Stimulated activated memory B cell treated with anti-CD40 and anti-IgM and Interleukin-4, amounts not matched to agents 10 μg/mL and 1 μg/mL and 100 μg/mL, for 72 hours (primary cell): ENCODE measurements around the gene C4orf51.

Experiments
- ATAC-seq: fragments of 150-1000 bp; cut with Tn5 transposase; 2 replicates; pipeline ENCODE4 v1.10.0; 2021
- H3K27ac Mint-ChIP-seq: one replicate; pipeline ENCODE4 v1.8.0; 2022; ENCODE audit warnings: mild to moderate bottlenecking, mixed read lengths
- H3K27me3 Mint-ChIP-seq: one replicate; pipeline ENCODE4 v1.8.0; 2022; ENCODE audit warnings: mixed read lengths
- H3K36me3 Mint-ChIP-seq: one replicate; pipeline ENCODE4 v1.8.0; 2022; ENCODE audit warnings: mixed read lengths
- H3K4me1 Mint-ChIP-seq: one replicate; pipeline ENCODE4 v1.8.0; 2022; ENCODE audit warnings: mixed read lengths
- H3K4me3 Mint-ChIP-seq: one replicate; pipeline ENCODE4 v1.8.0; 2022; ENCODE audit warnings: mild to moderate bottlenecking, moderate library complexity, mixed read lengths
- H3K9me3 Mint-ChIP-seq: one replicate; pipeline ENCODE4 v1.8.0; 2022; ENCODE audit warnings: mixed read lengths

The C4orf51 gene

GRCh38 chr4:145731028-145731427 is 51.1 kb downstream of the C4orf51 start:
- Mint-ChIP-seq H3K9me3 (no peaks in the 10 kb centered on the region), H3K4me3 (no peak overlapping the region), H3K27ac (no peak overlapping the region), H3K36me3 (no peaks in the 10 kb centered on the region), H3K4me1 (peaks cover 20% of the 10 kb centered on the region), H3K27me3 (peaks cover 16% of the 10 kb centered on the region)
- no peak for ATAC-seq

GRCh38 chr4:145732001-145732815 is 52.3 kb downstream of the C4orf51 start:
- H3K4me3 Mint-ChIP-seq = peak overlapping the region; percentile 90
- H3K27me3 Mint-ChIP-seq = peaks cover 16% of the 10 kb centered on the region
- ATAC-seq = no peak
- peaks cover 20% of the 10 kb centered on the region for H3K4me1 Mint-ChIP-seq
- H3K27ac Mint-ChIP-seq = no peak overlapping the region
- H3K9me3 Mint-ChIP-seq = no peaks in the 10 kb centered on the region
- no peaks in the 10 kb centered on the region for H3K36me3 Mint-ChIP-seq

DNA sequence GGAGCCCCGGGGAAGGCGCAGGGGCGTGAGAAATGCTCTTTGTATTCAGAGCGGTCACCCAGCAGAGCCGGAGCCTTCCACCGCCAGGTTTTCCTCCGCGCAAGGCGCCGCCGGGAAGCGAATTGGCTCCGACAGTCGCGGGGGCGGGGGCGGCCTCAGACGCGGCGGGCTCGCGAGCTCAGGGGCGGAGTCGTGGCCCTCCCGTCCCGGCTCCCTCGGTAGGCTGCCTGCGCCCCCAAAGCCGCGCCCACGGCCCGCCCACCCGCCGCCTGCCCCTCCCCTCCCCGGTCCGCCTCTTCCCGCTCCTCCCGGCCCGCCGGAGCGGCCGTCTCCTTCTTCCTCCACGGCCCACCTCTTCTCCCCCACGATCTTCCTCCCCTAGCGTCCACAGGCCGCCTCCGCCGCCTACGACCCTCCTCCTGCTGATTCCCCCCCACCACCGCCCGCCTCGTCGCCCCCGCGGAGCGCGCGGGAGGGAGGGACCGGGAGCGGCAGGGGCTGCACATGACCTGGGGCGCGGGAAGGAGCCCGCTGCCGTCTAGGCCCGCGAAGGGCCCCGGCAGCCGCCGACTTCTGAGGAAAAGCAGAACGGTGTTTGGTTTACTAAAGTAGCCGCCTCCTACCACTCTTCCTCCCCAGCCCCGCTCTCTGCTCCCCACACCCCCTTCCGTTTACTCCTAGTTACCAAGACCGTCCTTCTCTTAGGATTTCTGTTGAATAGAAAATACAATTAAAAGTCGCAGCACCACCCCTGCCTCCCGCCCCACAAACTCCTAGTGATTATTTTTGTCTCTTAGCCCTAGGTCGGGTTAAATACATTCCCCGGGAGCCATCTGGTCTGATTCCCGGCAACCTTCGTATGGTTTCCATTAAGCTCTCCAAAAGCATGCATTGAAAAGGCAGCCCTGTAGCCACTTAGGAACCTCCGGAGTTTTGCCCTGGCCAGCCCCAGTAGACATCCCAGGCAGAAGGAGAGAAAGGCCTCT is 53.2 kb downstream of the C4orf51 start:
- peak; percentile 93 for ATAC-seq
- Mint-ChIP-seq H3K4me3 (peak overlapping the region; percentile 90), H3K27ac (peak overlapping the region; percentile 76), H3K27me3 (peaks cover 16% of the 10 kb centered on the region), H3K9me3 (no peaks in the 10 kb centered on the region), H3K36me3 (no peaks in the 10 kb centered on the region), H3K4me1 (peaks cover 20% of the 10 kb centered on the region)

DNA sequence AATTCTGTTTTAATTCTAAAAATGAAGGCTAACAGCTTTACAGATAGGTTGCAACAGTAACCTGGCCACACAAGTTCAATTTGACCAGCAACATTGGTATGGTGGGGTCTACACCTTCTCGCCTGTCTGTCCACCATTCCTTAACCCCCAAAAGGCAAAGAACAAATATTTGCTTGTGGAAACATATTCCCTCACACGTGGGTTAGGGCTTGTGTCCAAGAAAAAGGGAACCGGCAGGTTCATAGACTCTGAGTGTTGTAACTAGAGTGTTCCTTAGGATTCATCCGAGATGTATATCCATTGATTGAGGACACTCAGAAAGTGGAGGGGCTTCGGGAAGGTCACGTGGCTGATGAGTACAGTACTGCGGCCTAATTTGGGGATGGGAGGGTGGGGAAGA is 54.1 kb downstream of the C4orf51 start:
- no peaks in the 10 kb centered on the region for H3K9me3 Mint-ChIP-seq
- no peak overlapping the region for H3K4me3 Mint-ChIP-seq
- peaks cover 16% of the 10 kb centered on the region for H3K27me3 Mint-ChIP-seq
- peaks cover 20% of the 10 kb centered on the region for H3K4me1 Mint-ChIP-seq
- no peak for ATAC-seq
- no peaks in the 10 kb centered on the region for H3K36me3 Mint-ChIP-seq
- H3K27ac Mint-ChIP-seq = no peak overlapping the region

GRCh38 chr4:145734576-145735346 is 54.8 kb downstream of the C4orf51 start:
- Mint-ChIP-seq H3K36me3 (no peaks in the 10 kb centered on the region), H3K9me3 (no peaks in the 10 kb centered on the region), H3K4me3 (no peak overlapping the region), H3K27ac (no peak overlapping the region), H3K4me1 (peaks cover 20% of the 10 kb centered on the region), H3K27me3 (peaks cover 9% of the 10 kb centered on the region)
- peak; percentile 17 for ATAC-seq

GRCh38 chr4:145735347-145735675 is 55.4 kb downstream of the C4orf51 start:
- Mint-ChIP-seq H3K27me3 (peaks cover 4% of the 10 kb centered on the region), H3K4me3 (no peak overlapping the region), H3K27ac (no peak overlapping the region), H3K4me1 (peaks cover 20% of the 10 kb centered on the region), H3K36me3 (no peaks in the 10 kb centered on the region), H3K9me3 (no peaks in the 10 kb centered on the region)
- ATAC-seq = no peak

GRCh38 chr4:145735827-145736226 is 55.9 kb downstream of the C4orf51 start:
- Mint-ChIP-seq H3K4me1 (peaks cover 20% of the 10 kb centered on the region), H3K36me3 (no peaks in the 10 kb centered on the region), H3K9me3 (no peaks in the 10 kb centered on the region), H3K27ac (no peak overlapping the region), H3K27me3 (no peaks in the 10 kb centered on the region), H3K4me3 (no peak overlapping the region)
- ATAC-seq = no peak

GRCh38 chr4:145736241-145736831 is 56.4 kb downstream of the C4orf51 start:
- H3K9me3 Mint-ChIP-seq = no peaks in the 10 kb centered on the region

DNA sequence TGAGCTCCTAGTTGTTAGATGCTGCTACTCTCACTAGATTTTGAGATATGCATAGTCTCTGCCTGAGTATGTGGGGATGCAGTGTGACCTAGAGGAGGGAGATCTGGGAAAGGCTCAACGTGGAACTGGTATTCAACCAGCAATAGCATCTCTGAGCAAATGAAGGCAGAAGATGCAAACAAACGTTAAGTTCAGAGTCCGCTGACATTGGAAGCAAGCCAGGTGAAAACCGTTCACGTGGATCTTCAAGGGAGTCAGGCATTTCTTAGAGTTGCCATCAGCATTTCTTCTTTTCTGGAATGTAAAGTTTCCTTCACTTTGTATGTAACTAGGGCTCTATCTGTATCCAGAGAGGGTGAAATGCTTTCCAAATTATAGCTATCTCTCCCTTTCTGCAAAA is 59.9 kb downstream of the C4orf51 start:
- H3K27ac Mint-ChIP-seq = no peak overlapping the region
- H3K36me3 Mint-ChIP-seq = no peaks in the 10 kb centered on the region
- peaks cover 3% of the 10 kb centered on the region for H3K4me1 Mint-ChIP-seq
- H3K9me3 Mint-ChIP-seq = no peaks in the 10 kb centered on the region
- no peak overlapping the region for H3K4me3 Mint-ChIP-seq
- no peaks in the 10 kb centered on the region for H3K27me3 Mint-ChIP-seq
- no peak for ATAC-seq

More at GRCh38 chr4:145736241-145736831, 56.4 kb downstream of the C4orf51 start:
- Mint-ChIP-seq H3K4me1 (peaks cover 20% of the 10 kb centered on the region), H3K27me3 (no peaks in the 10 kb centered on the region), H3K27ac (no peak overlapping the region), H3K36me3 (no peaks in the 10 kb centered on the region), H3K4me3 (no peak overlapping the region)
- ATAC-seq = no peak

GRCh38 chr4:145740806-145741205 is 60.9 kb downstream of the C4orf51 start:
- no peak overlapping the region for H3K4me3 Mint-ChIP-seq
- H3K36me3 Mint-ChIP-seq = no peaks in the 10 kb centered on the region
- no peak for ATAC-seq
- no peaks in the 10 kb centered on the region for H3K4me1 Mint-ChIP-seq
- H3K27ac Mint-ChIP-seq = no peak overlapping the region
- H3K9me3 Mint-ChIP-seq = no peaks in the 10 kb centered on the region
- H3K27me3 Mint-ChIP-seq = no peaks in the 10 kb centered on the region

GRCh38 chr4:145743641-145744040 is 63.7 kb downstream of the C4orf51 start:
- Mint-ChIP-seq H3K36me3 (no peaks in the 10 kb centered on the region), H3K4me3 (no peak overlapping the region), H3K9me3 (peaks cover 10% of the 10 kb centered on the region), H3K4me1 (no peaks in the 10 kb centered on the region), H3K27me3 (peaks cover 27% of the 10 kb centered on the region), H3K27ac (no peak overlapping the region)
- no peak for ATAC-seq

GRCh38 chr4:145755802-145756201 is 75.9 kb downstream of the C4orf51 start:
- Mint-ChIP-seq H3K27ac (no peak overlapping the region), H3K36me3 (peaks cover 27% of the 10 kb centered on the region), H3K27me3 (peaks cover 14% of the 10 kb centered on the region), H3K4me3 (no peak overlapping the region), H3K9me3 (peaks cover 5% of the 10 kb centered on the region), H3K4me1 (no peaks in the 10 kb centered on the region)
- no peak for ATAC-seq

- Mint-ChIP-seq H3K27me3 (peaks cover 10% of the 10 kb centered on the region), H3K4me1 (no peaks in the 10 kb centered on the region), H3K36me3 (peaks cover 32% of the 10 kb centered on the region), H3K4me3 (no peak overlapping the region), H3K9me3 (peaks cover 2% of the 10 kb centered on the region), H3K27ac (no peak overlapping the region)
- no peak for ATAC-seq
Observed at GRCh38 chr4:145756244-145756643, 76.3 kb downstream of the C4orf51 start.

DNA sequence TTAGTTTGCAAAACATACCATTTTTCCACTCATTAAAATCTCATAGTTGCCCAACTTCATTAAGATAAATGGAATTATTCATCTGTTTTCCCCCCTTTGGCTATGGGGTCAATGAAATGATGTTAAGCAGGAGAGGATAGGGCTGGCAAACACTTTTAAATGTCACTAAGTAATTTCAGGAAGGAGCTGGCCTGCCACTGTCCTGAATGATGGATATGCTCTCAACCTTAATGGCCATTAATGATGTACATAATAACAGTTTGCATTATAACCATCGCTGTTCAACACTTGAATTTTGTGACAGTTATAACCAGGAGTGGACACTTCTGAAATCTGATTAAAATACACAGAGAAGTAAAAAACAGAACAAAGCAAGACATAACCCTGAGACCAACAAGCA is 77.2 kb downstream of the C4orf51 start:
- Mint-ChIP-seq H3K9me3 (no peaks in the 10 kb centered on the region), H3K27me3 (peaks cover under 1% of the 10 kb centered on the region), H3K27ac (no peak overlapping the region), H3K36me3 (peaks cover 41% of the 10 kb centered on the region), H3K4me1 (no peaks in the 10 kb centered on the region), H3K4me3 (no peak overlapping the region)
- ATAC-seq = no peak

GRCh38 chr4:145760176-145760575 is 80.2 kb downstream of the C4orf51 start:
- H3K4me1 Mint-ChIP-seq = no peaks in the 10 kb centered on the region
- no peaks in the 10 kb centered on the region for H3K9me3 Mint-ChIP-seq
- H3K4me3 Mint-ChIP-seq = no peak overlapping the region
- H3K36me3 Mint-ChIP-seq = peaks cover 70% of the 10 kb centered on the region
- ATAC-seq = no peak
- no peaks in the 10 kb centered on the region for H3K27me3 Mint-ChIP-seq
- no peak overlapping the region for H3K27ac Mint-ChIP-seq
